CD4-positive, alpha-beta T cell (primary cell): ENCODE data around the gene LIPG. TPM values are rescaled to one million over a fixed set of nuclear protein-coding genes. Genes with fewer than 3 reads are reported as not detected.

Source experiments
- ATAC-seq: fragments of 200-7000 bp; cut with Tn5 transposase; one replicate; pipeline ENCODE4 v1.10.0; 2022; ENCODE audit warnings: mild to moderate bottlenecking; ENCODE audit not compliant: poor library complexity
- CTCF ChIA-PET: fragments of 350-600 bp; sonication (Branson Sonifier 250); formaldehyde crosslinking; loops from one replicate; lab custom pipeline; 2021; ENCODE audit warnings: antibody characterized with exemption, inconsistent platforms; lab: Charles Lee
- POLR2A ChIA-PET: fragments of 350-600 bp; sonication (Branson Sonifier 250); formaldehyde crosslinking; loops from one replicate; lab custom pipeline; 2021; ENCODE audit warnings: antibody characterized with exemption, inconsistent platforms; lab: Charles Lee
- DNase-seq, 14 experiments: peaks; one replicate each; pipeline ENCODE4 v3.0.0-alpha.2; 2013 to 2020; ENCODE audit warnings: mixed read lengths in 2 of 14
- H3K27ac ChIP-seq, 2 donors: one replicate each; pipeline versions ENCODE4 v1.5.1 to v1.7.0; 2013; ENCODE audit warnings: low read length in 2 of 2, low read depth in 1 of 2, mild to moderate bottlenecking in 1 of 2
- H3K27me3 ChIP-seq, 2 experiments: 1 replicate in 1 of 2; 2 replicates in 1 of 2; pipeline versions ENCODE4 v1.6.1 to v1.7.0; 2013; ENCODE audit warnings: low read length in 2 of 2, control low read depth in 1 of 2, mild to moderate bottlenecking in 1 of 2, moderate library complexity in 1 of 2; ENCODE audit not compliant: insufficient read depth in 2 of 2, control insufficient read depth in 1 of 2
- H3K36me3 ChIP-seq: one replicate; pipeline ENCODE4 v1.6.1; 2013; ENCODE audit warnings: low read length, control low read depth; ENCODE audit not compliant: insufficient read depth
- H3K4me1 ChIP-seq: one replicate; pipeline ENCODE4 v1.6.1; 2013; ENCODE audit warnings: low read length, control low read depth; ENCODE audit not compliant: insufficient read depth
- H3K4me3 ChIP-seq: one replicate; pipeline ENCODE4 v1.5.1; 2013; ENCODE audit warnings: mild to moderate bottlenecking, low read length, moderate library complexity
- H3K9me3 ChIP-seq, 2 experiments: 1 replicate in 1 of 2; 2 replicates in 1 of 2; pipeline versions ENCODE4 v1.6.1 to v1.7.0; 2013; ENCODE audit warnings: low read length in 2 of 2, mild to moderate bottlenecking in 2 of 2, control low read depth in 1 of 2, moderate library complexity in 1 of 2; ENCODE audit not compliant: control insufficient read depth in 1 of 2, insufficient read depth in 1 of 2
- H3K27ac Mint-ChIP-seq: one replicate; pipeline ENCODE4 v1.8.0; 2020; ENCODE audit warnings: mixed read lengths
- H3K27me3 Mint-ChIP-seq: one replicate; pipeline ENCODE4 v1.8.0; 2021; ENCODE audit warnings: mixed read lengths
- H3K36me3 Mint-ChIP-seq: one replicate; pipeline ENCODE4 v1.8.0; 2021; ENCODE audit warnings: low read depth, mixed read lengths
- H3K4me1 Mint-ChIP-seq: one replicate; pipeline ENCODE4 v1.8.0; 2021; ENCODE audit warnings: low read depth, mixed read lengths
- H3K4me3 Mint-ChIP-seq: one replicate; pipeline ENCODE4 v1.8.0; 2020; ENCODE audit warnings: mild to moderate bottlenecking, mixed read lengths
- H3K9me3 Mint-ChIP-seq: one replicate; pipeline ENCODE4 v1.8.0; 2020; ENCODE audit warnings: mixed read lengths
- CTCF ChIP-seq: fragments of 200-600 bp; IDR thresholded peaks from one replicate; pipeline ENCODE4 v1.8.0; 2022; ENCODE audit warnings: antibody characterized with exemption, mild to moderate bottlenecking
- intact Hi-C, 2 experiments: fragments of 100-400 bp; cut with DNase I in 1 of 2; cut with micrococcal nuclease in 1 of 2; formaldehyde crosslinking; loops; one replicate each; pipeline versions ENCODE4 v1.15.1 to v1.9.0; 2023 to 2025; cut with DNase I, micrococcal nuclease
- total RNA-seq, 174 experiments: library from RNA in 2 of 174; stranded (reverse) in 2 of 174; gene quantifications; one replicate each; pipeline ENCODE4 v1.2.3 and lab custom pipeline; 2021 to 2026

Gene LIPG
- total RNA-seq, 2 experiments from 2014 or later, result not detected

GRCh38 chr18:49529596-49529995 is 32.3 kb upstream of the LIPG start:
- Histone ChIP-seq H3K27ac (no peak overlapping the region), H3K4me1 (no peaks in the 10 kb centered on the region), H3K36me3 (no peaks in the 10 kb centered on the region), H3K27me3 (peaks cover 0 to 5% of the 10 kb centered on the region in 2 experiments), H3K4me3 (no peak overlapping the region), H3K9me3 (peaks cover 1 to 6% of the 10 kb centered on the region in 2 experiments)
- DNase-seq (no peak), ATAC-seq (no peak)
- peaks cover 30% of the 10 kb centered on the region for H3K27me3 Mint-ChIP-seq
- H3K27ac Mint-ChIP-seq, result no peak overlapping the region
- no peaks in the 10 kb centered on the region for H3K4me1 Mint-ChIP-seq
- no peaks in the 10 kb centered on the region for H3K9me3 Mint-ChIP-seq
- ChIA-PET CTCF (interaction anchor here (0.6 kb wide), 1 partner anchor 75 kb away, joined by 3 read pairs; no protein-coding TSS in a partner anchor), POLR2A (no interaction called here)
- TF ChIP-seq CTCF, result no peak
- intact Hi-C loops, result no loop called here
- H3K36me3 Mint-ChIP-seq, result no peaks in the 10 kb centered on the region
- H3K4me3 Mint-ChIP-seq, result no peak overlapping the region

GRCh38 chr18:49531678-49532153 is 30.1 kb upstream of the LIPG start:
- intact Hi-C loops, result no loop called here
- H3K27ac Mint-ChIP-seq, result no peak overlapping the region
- H3K9me3 Mint-ChIP-seq, result no peaks in the 10 kb centered on the region
- no peaks in the 10 kb centered on the region for H3K4me1 Mint-ChIP-seq
- H3K4me1 ChIP-seq, result no peaks in the 10 kb centered on the region
- H3K27ac ChIP-seq, result no peak overlapping the region
- no peak overlapping the region for H3K4me3 Mint-ChIP-seq
- H3K9me3 ChIP-seq, result peaks cover 4 to 6% of the 10 kb centered on the region in 2 experiments
- TF ChIP-seq CTCF, result no peak
- no peak overlapping the region for H3K4me3 ChIP-seq
- ChIA-PET CTCF (no interaction called here), POLR2A (interaction anchor here (0.6 kb wide), 1 partner anchor 143 kb away, joined by 3 read pairs; no protein-coding TSS in a partner anchor)
- DNase-seq (no peak), ATAC-seq (no peak)
- H3K36me3 Mint-ChIP-seq, result no peaks in the 10 kb centered on the region
- H3K36me3 ChIP-seq, result no peaks in the 10 kb centered on the region
- peaks cover 0 to 5% of the 10 kb centered on the region in 2 experiments for H3K27me3 ChIP-seq
- peaks cover 30% of the 10 kb centered on the region for H3K27me3 Mint-ChIP-seq

GRCh38 chr18:49534846-49535601 is 26.8 kb upstream of the LIPG start:
- Mint-ChIP-seq H3K9me3 (no peaks in the 10 kb centered on the region), H3K4me3 (no peak overlapping the region), H3K27ac (no peak overlapping the region), H3K36me3 (no peaks in the 10 kb centered on the region), H3K4me1 (no peaks in the 10 kb centered on the region), H3K27me3 (peaks cover 17% of the 10 kb centered on the region)
- ChIA-PET CTCF (no interaction called here), POLR2A (no interaction called here)
- TF ChIP-seq CTCF, result no peak
- peaks cover 4 to 6% of the 10 kb centered on the region in 2 experiments for H3K9me3 ChIP-seq
- intact Hi-C loops, result no loop called here
- H3K4me1 ChIP-seq, result no peaks in the 10 kb centered on the region
- no peak overlapping the region for H3K27ac ChIP-seq
- H3K4me3 ChIP-seq, result no peak overlapping the region
- no peaks in the 10 kb centered on the region for H3K36me3 ChIP-seq
- peaks cover 0 to 5% of the 10 kb centered on the region in 2 experiments for H3K27me3 ChIP-seq
- ATAC-seq (no peak), DNase-seq (no peak)
